HEK293 (cell line): ENCODE data around the gene ANTXRL.

Experiments used
- CTCF ChIP-seq: fragments of 450-650 bp; formaldehyde crosslinking; IDR thresholded peaks from 2 replicates; pipeline ENCODE4 v1.5.1; 2016; ENCODE audit warnings: missing biosample characterization, missing genetic modification characterization
- YY1 ChIP-seq: fragments of 450-650 bp; formaldehyde crosslinking; IDR thresholded peaks from 2 replicates; pipeline ENCODE4 v1.5.1; 2018; ENCODE audit warnings: missing biosample characterization, missing genetic modification characterization
- ZBTB11 ChIP-seq: fragments of 450-650 bp; formaldehyde crosslinking; conservative IDR thresholded peaks from 2 replicates; pipeline ENCODE4 v1.5.1; 2016; ENCODE audit warnings: low read depth, missing biosample characterization, missing genetic modification characterization
- ZBTB26 ChIP-seq: fragments of 450-650 bp; formaldehyde crosslinking; optimal IDR thresholded peaks from 2 replicates; pipeline ENCODE3; 2016; ENCODE audit warnings: missing biosample characterization, mild to moderate bottlenecking, missing genetic modification characterization
- ZBTB8A ChIP-seq: fragments of 450-650 bp; formaldehyde crosslinking; IDR thresholded peaks from 2 replicates; pipeline ENCODE4 v1.5.1; 2016; ENCODE audit warnings: missing biosample characterization, missing genetic modification characterization
- ZNF121 ChIP-seq: fragments of 450-650 bp; formaldehyde crosslinking; IDR thresholded peaks from 2 replicates; pipeline ENCODE4 v1.5.1; 2016; ENCODE audit warnings: missing biosample characterization, missing genetic modification characterization
- ZNF148 ChIP-seq: fragments of 450-650 bp; formaldehyde crosslinking; IDR thresholded peaks from 2 replicates; pipeline ENCODE4 v1.5.0; 2017; ENCODE audit warnings: missing biosample characterization, missing genetic modification characterization, borderline replicate concordance
- ZNF510 ChIP-seq: fragments of 450-650 bp; formaldehyde crosslinking; IDR thresholded peaks from 2 replicates; pipeline ENCODE4 v1.5.1; 2018; ENCODE audit warnings: mild to moderate bottlenecking, missing genetic modification characterization, missing biosample characterization; ENCODE audit not compliant: insufficient replicate concordance
- ZNF629 ChIP-seq: fragments of 450-650 bp; formaldehyde crosslinking; IDR thresholded peaks from 2 replicates; pipeline ENCODE4 v1.5.1; 2017; ENCODE audit warnings: missing biosample characterization, missing genetic modification characterization
- ZNF830 ChIP-seq: fragments of 450-650 bp; IDR thresholded peaks from 2 replicates; pipeline ENCODE4 v1.5.0; 2018; ENCODE audit warnings: missing biosample characterization, missing genetic modification characterization, low read depth, mild to moderate bottlenecking, moderate library complexity

- TF ChIP-seq YY1 (tag by site-specific recombination) (no peak), ZBTB11 (tag by site-specific recombination) (no peak), CTCF (no peak), ZNF830 (no peak), ZBTB8A (no peak), ZNF510 (no peak), ZNF121 (tag by site-specific recombination) (no peak), ZBTB26 (tag by site-specific recombination) (no peak), ZNF148 (tag by site-specific recombination) (no peak), ZNF629 (tag by site-specific recombination) (no peak)
Measured at GRCh38 chr10:46251857-46252847, 34.6 kb upstream of the ANTXRL start.
